ENCODE data around the gene SMIM35. TPM values are rescaled to one million over a fixed set of nuclear protein-coding genes. Genes with fewer than 3 reads are reported as not detected.

The SMIM35 gene
- total and polyA plus RNA-seq, 2 donors (not counting 3 experiments of a cell fraction or from before 2014, with no cell fraction given): not detected

GRCh38 chr11:118028626-118029025 is 58.1 kb downstream of the SMIM35 start:
- ChIA-PET CTCF (interaction anchor here (1.4 kb wide), 1 partner anchor 25 kb away, joined by 3 read pairs; no protein-coding TSS in a partner anchor), POLR2A (no interaction called here)
- Histone ChIP-seq H3K9me3 (replicated peaks; ENCODE audit: control insufficient read depth, insufficient read depth, low read length) (no peaks in the 10 kb centered on the region), H3K9me1 (replicated peaks; ENCODE audit: control insufficient read depth, extremely low read depth, insufficient read depth, low read length) (no peaks in the 10 kb centered on the region), H4K20me1 (replicated peaks; ENCODE audit: control insufficient read depth, extremely low read depth, insufficient read depth, low read length) (no peaks in the 10 kb centered on the region), H3K27me3 (ENCODE audit: control insufficient read depth in 2 of 2, insufficient read depth in 2 of 2, low read length in 2 of 2) (no peaks in the 10 kb centered on the region), H3K9ac (replicated peaks; ENCODE audit: extremely low read depth, insufficient read depth, low read length) (no peak overlapping the region), H3K79me2 (ENCODE audit: control insufficient read depth, insufficient read depth, low read length) (no peaks in the 10 kb centered on the region), H3K4me3 (replicated peaks in 1 of 3; ENCODE audit: insufficient read depth in 1 of 3, low read depth in 1 of 3, low read length in 3 of 3) (no peak overlapping the region), H3K4me1 (ENCODE audit: control insufficient read depth, extremely low read depth, insufficient read depth, low read length) (no peaks in the 10 kb centered on the region), H3K27ac (ENCODE audit: insufficient read depth, low read depth, low read length) (no peak overlapping the region), H3K36me3 (ENCODE audit: control insufficient read depth in 2 of 2, extremely low read depth in 1 of 2, insufficient read depth in 2 of 2, low read length in 2 of 2) (no peaks in the 10 kb centered on the region), H2AFZ (ENCODE audit: low read depth, low read length) (no peak overlapping the region), H3K4me2 (ENCODE audit: insufficient read depth, low read length) (no peak overlapping the region)
- dilution Hi-C loops (cut with MboI; ENCODE audit: extremely low pct_ligation_motif_present, low sequenced_read_pairs): no loop called here
- no TSS peak for BruUV-seq (replicated peaks)
- no peak for DNase-seq (ENCODE audit: low read depth, low spot score)
- FAIRE-seq: no peak
- TF ChIP-seq, protein P1, sequence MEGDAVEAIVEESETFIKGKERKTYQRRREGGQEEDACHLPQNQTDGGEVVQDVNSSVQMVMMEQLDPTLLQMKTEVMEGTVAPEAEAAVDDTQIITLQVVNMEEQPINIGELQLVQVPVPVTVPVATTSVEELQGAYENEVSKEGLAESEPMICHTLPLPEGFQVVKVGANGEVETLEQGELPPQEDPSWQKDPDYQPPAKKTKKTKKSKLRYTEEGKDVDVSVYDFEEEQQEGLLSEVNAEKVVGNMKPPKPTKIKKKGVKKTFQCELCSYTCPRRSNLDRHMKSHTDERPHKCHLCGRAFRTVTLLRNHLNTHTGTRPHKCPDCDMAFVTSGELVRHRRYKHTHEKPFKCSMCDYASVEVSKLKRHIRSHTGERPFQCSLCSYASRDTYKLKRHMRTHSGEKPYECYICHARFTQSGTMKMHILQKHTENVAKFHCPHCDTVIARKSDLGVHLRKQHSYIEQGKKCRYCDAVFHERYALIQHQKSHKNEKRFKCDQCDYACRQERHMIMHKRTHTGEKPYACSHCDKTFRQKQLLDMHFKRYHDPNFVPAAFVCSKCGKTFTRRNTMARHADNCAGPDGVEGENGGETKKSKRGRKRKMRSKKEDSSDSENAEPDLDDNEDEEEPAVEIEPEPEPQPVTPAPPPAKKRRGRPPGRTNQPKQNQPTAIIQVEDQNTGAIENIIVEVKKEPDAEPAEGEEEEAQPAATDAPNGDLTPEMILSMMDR (IDR thresholded peaks at IDR 0.05; ENCODE audit: extremely low read depth in 1 of 2, insufficient read depth in 1 of 2, low read depth in 1 of 2, low read length in 2 of 2): no peak
- TF ChIP-seq GATA2 (IDR thresholded peaks at IDR 0.05; ENCODE audit: insufficient read depth, insufficient read length, low read depth, low read length) (no peak), POLR2AphosphoS5 (IDR thresholded peaks at IDR 0.05; ENCODE audit: insufficient read depth, low read depth, low read length) (no peak), FOS (IDR thresholded peaks at IDR 0.05; ENCODE audit: borderline replicate concordance, insufficient read depth, low read length) (no peak), POLR2A (IDR thresholded peaks at IDR 0.05; ENCODE audit: low read depth, low read length) (no peak), MAX (IDR thresholded peaks at IDR 0.05; ENCODE audit: insufficient read depth, insufficient read length) (no peak), MYC (IDR thresholded peaks at IDR 0.05; ENCODE audit: low read depth, low read length) (no peak), EZH2 (IDR thresholded peaks at IDR 0.05; ENCODE audit: borderline replicate concordance, low read depth, low read length, severe bottlenecking) (no peak)
- intact Hi-C loops (cut with micrococcal nuclease): no loop called here

Data from endothelial cell of umbilical vein (primary cell).